Glomerular endothelial cell (primary cell): ENCODE measurements around the gene GP1BA. TPM values are rescaled to one million over a fixed set of nuclear protein-coding genes. Genes with fewer than 3 reads are reported as not detected.

Source experiments
- DNase-seq: peaks from one replicate; pipeline ENCODE4 v3.0.0-alpha.2; 2011; ENCODE audit warnings: low read depth, low spot score; ENCODE audit errors: extremely low read depth
- total RNA-seq: library from RNA; depleted of rRNA; stranded (reverse); fragments of >200 nt; gene quantifications from 2 replicates; pipeline ENCODE4 v1.2.3, GENCODE V29; 2015

GP1BA gene
- total RNA-seq, 1 donor from 2014 or later, result not detected

GRCh38 chr17:4971826-4972225 is 39.7 kb downstream of the GP1BA start:
- no peak for DNase-seq

GRCh38 chr17:4972322-4972721 is 40.2 kb downstream of the GP1BA start:
- DNase-seq, result no peak

GRCh38 chr17:4972752-4973151 is 40.7 kb downstream of the GP1BA start:
- DNase-seq, result no peak

GRCh38 chr17:4973256-4974114 is 41.4 kb downstream of the GP1BA start:
- no peak for DNase-seq

- DNase-seq, result no peak
Measured at GRCh38 chr17:4974115-4974670, 42.1 kb downstream of the GP1BA start.

- no peak for DNase-seq
Measured at GRCh38 chr17:4978726-4979125, 46.6 kb downstream of the GP1BA start.

- DNase-seq, result no peak
Measured at GRCh38 chr17:4980644-4981216, 48.7 kb downstream of the GP1BA start.

- DNase-seq, result no peak
Measured at GRCh38 chr17:4982305-4982704, 50.2 kb downstream of the GP1BA start.

Other genes starting within 250 kb of the GP1BA start
- 21.8 and 25.5 TPM in 2 replicates for gene PELP1, start 228.1 kb upstream of the GP1BA start, total RNA-seq
- gene ARRB2, start 221.6 kb upstream of the GP1BA start, total RNA-seq, result 11.6 and 13.0 TPM in 2 replicates
- gene MED11, start 200.8 kb upstream of the GP1BA start, total RNA-seq, result 22.6 and 32.6 TPM in 2 replicates
- 0.06 and 0.15 TPM in 2 replicates for gene ZMYND15, start 192.4 kb upstream of the GP1BA start, total RNA-seq
- gene CXCL16, start 192.3 kb upstream of the GP1BA start, total RNA-seq, result 18.0 and 18.5 TPM in 2 replicates
- gene TM4SF5, start 160.4 kb upstream of the GP1BA start, total RNA-seq, result not detected in 2 replicates
- gene VMO1, start 145.9 kb upstream of the GP1BA start, total RNA-seq, result 0.44 TPM in 1 of 2 replicates, not detected in the other
- gene GLTPD2, start 143.3 kb upstream of the GP1BA start, total RNA-seq, result not detected in 2 replicates
- 143 and 209 TPM in 2 replicates for gene PSMB6, start 136.1 kb upstream of the GP1BA start, total RNA-seq
- 33.5 and 36.9 TPM in 2 replicates for gene PLD2, start 125.1 kb upstream of the GP1BA start, total RNA-seq
- 51.0 and 74.7 TPM in 2 replicates for gene MINK1, start 98.9 kb upstream of the GP1BA start, total RNA-seq
- 0.88 and 1.6 TPM in 2 replicates for gene C17orf107, start 32.7 kb upstream of the GP1BA start, total RNA-seq
- 0.76 and 1.5 TPM in 2 replicates for gene CHRNE, start 29.2 kb upstream of the GP1BA start, total RNA-seq
- 47.3 and 52.1 TPM in 2 replicates for gene SLC25A11, start 7.8 kb downstream of the GP1BA start, total RNA-seq
- gene RNF167, start 8.0 kb downstream of the GP1BA start, total RNA-seq, result 47.5 and 54.7 TPM in 2 replicates
- 1,675 and 1,900 TPM in 2 replicates for gene PFN1, start 16.3 kb downstream of the GP1BA start, total RNA-seq
- 0.15 and 2.6 TPM in 2 replicates for gene ENO3, start 18.8 kb downstream of the GP1BA start, total RNA-seq
- gene SPAG7, start 35.5 kb downstream of the GP1BA start, total RNA-seq, result 61.8 and 69.5 TPM in 2 replicates
- gene CAMTA2, start 55.4 kb downstream of the GP1BA start, total RNA-seq, result 16.4 and 35.1 TPM in 2 replicates
- 0.39 and 0.76 TPM in 2 replicates for gene INCA1, start 65.2 kb downstream of the GP1BA start, total RNA-seq
- gene KIF1C, start 65.7 kb downstream of the GP1BA start, total RNA-seq, result 114 and 117 TPM in 2 replicates
- 0.10 TPM in 1 of 2 replicates, not detected in the other for gene SLC52A1, start 103.1 kb downstream of the GP1BA start, total RNA-seq
- gene ZFP3, start 146.2 kb downstream of the GP1BA start, total RNA-seq, result 2.0 and 2.5 TPM in 2 replicates
- 3.4 and 4.4 TPM in 2 replicates for gene ZNF232, start 179.6 kb downstream of the GP1BA start, total RNA-seq
- gene USP6, start 183.8 kb downstream of the GP1BA start, total RNA-seq, result not detected in 2 replicates